Mesothelial cell of epicardium (in vitro differentiated cells): Measurements from ENCODE around the gene NPC1. TPM values are rescaled to one million over a fixed set of nuclear protein-coding genes. Genes with fewer than 3 reads are reported as not detected.

Source experiments
- DNase-seq, 2 experiments: peaks; one replicate each; pipeline ENCODE4 v3.0.0; 2021; ENCODE audit warnings: low spot score in 2 of 2; ENCODE audit not compliant: unreplicated experiment in 2 of 2
- H3K27ac Mint-ChIP-seq: 2 replicates; pipeline ENCODE4 v1.8.0; 2021; ENCODE audit warnings: mixed read lengths
- H3K27me3 Mint-ChIP-seq: 2 replicates; pipeline ENCODE4 v1.8.0; 2021; ENCODE audit warnings: low read depth, mixed read lengths
- H3K36me3 Mint-ChIP-seq: 2 replicates; pipeline ENCODE4 v1.8.0; 2021; ENCODE audit warnings: mixed read lengths
- H3K4me1 Mint-ChIP-seq: 2 replicates; pipeline ENCODE4 v1.8.0; 2021; ENCODE audit warnings: mixed read lengths
- H3K4me3 Mint-ChIP-seq: 2 replicates; pipeline ENCODE4 v1.8.0; 2021; ENCODE audit warnings: mild to moderate bottlenecking, moderate library complexity, mixed read lengths
- H3K9me3 Mint-ChIP-seq: 2 replicates; pipeline ENCODE4 v1.8.0; 2021; ENCODE audit warnings: mixed read lengths
- total RNA-seq: library from RNA; stranded (reverse); gene quantifications from 3 replicates; pipeline ENCODE4 v1.2.1, GENCODE V29; 2021
- TF ChIP-seq, protein P1 (sequence below): fragments of 200-600 bp; sonication (generic); IDR thresholded peaks from one replicate; pipeline ENCODE4 v1.5.0; 2021; ENCODE audit warnings: antibody characterized with exemption; ENCODE audit not compliant: unreplicated experiment

Gene NPC1
- total RNA-seq, 1 donor from 2014 or later = 39.9 TPM

DNA sequence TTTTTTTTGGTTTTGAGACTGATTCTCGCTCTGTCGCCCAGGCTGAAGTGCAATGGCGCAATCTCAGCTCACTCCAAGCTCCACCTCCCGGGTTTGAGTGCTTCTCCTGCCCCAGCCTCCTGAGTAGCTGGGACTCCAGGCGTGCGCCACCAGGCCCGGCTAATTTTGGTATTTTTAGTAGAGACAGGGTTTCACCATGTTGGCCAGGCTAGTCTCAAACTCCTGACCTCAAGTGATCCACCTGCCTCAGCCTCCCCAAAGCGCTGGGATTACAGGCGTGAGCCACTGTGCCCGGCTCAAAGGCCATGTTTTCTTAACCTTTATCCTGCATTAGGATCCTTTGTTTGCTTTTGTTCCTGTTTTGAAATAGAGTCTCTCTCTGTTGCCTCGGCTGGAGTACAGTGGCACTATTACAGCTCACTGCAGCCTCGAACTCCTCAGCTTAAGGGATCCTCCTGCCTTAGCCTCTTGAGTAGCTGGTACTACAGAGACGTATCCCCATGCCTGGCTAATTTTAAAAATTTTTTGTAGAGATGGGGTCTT, 41.0 kb downstream of the NPC1 start:
- DNase-seq = no peak
- no peak overlapping the region for H3K27ac Mint-ChIP-seq
- H3K4me1 Mint-ChIP-seq = peaks cover 13% of the 10 kb centered on the region
- H3K4me3 Mint-ChIP-seq = no peak overlapping the region
- TF ChIP-seq, protein P1, sequence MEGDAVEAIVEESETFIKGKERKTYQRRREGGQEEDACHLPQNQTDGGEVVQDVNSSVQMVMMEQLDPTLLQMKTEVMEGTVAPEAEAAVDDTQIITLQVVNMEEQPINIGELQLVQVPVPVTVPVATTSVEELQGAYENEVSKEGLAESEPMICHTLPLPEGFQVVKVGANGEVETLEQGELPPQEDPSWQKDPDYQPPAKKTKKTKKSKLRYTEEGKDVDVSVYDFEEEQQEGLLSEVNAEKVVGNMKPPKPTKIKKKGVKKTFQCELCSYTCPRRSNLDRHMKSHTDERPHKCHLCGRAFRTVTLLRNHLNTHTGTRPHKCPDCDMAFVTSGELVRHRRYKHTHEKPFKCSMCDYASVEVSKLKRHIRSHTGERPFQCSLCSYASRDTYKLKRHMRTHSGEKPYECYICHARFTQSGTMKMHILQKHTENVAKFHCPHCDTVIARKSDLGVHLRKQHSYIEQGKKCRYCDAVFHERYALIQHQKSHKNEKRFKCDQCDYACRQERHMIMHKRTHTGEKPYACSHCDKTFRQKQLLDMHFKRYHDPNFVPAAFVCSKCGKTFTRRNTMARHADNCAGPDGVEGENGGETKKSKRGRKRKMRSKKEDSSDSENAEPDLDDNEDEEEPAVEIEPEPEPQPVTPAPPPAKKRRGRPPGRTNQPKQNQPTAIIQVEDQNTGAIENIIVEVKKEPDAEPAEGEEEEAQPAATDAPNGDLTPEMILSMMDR = no peak
- peaks cover 31% of the 10 kb centered on the region for H3K36me3 Mint-ChIP-seq
- no peaks in the 10 kb centered on the region for H3K9me3 Mint-ChIP-seq
- no peaks in the 10 kb centered on the region for H3K27me3 Mint-ChIP-seq

DNA sequence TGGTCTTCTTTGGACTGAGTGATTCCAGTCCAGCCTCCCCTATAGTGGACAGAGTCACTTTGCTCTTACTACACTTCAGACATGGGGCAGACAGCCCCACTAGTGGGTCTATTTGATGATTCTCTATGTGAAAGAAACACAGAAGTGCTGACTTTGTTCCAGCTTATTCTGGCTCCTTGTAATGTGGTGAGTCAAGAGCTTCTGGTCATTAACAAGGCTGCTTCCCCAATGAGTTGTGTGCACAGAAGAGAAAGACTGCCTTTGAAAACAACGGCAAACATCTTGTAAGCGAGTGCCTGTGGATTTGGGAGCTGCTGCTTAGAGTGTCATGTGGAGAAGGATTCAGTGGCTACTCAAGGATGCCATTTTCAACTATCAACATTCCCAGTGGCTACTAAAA, 43.8 kb downstream of the NPC1 start:
- Mint-ChIP-seq H3K4me3 (no peak overlapping the region), H3K27ac (no peak overlapping the region), H3K4me1 (peaks cover 24% of the 10 kb centered on the region), H3K27me3 (no peaks in the 10 kb centered on the region), H3K9me3 (no peaks in the 10 kb centered on the region), H3K36me3 (peaks cover 44% of the 10 kb centered on the region)
- TF ChIP-seq, protein P1 = no peak
- no peak for DNase-seq

DNA sequence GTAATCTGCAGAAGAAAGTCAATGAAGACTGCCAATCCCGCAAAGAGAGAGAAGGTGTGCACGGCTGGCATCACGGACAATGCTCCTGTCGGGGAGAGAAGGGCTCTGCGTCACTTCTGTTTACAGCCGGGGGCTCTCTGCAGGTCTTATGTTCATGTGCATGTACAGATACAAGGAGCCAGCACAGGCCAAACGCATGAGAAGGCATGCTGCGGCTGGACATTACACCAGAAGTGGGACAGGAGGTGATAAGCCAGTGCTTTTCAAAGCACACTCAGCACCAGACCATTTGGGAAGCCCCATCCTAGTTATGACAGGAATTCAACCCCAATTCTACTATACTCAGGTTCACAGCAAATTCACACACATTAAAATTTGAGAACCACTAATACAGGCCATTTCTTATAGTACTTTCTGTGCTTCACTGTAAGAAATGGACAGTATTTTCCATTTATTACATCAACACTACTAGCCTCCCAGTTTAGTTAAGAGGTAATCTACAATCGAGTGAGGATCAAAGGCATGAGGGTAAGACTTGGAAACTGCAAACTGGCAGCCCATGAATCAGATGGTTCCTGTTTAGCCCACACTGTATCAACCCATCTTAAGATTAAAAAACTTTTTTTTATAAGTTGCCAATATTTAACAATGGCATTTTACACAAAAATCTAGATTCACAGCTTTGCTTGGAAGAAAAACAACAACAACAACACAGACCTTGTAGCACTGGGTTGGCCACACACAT, 44.8 kb downstream of the NPC1 start:
- Mint-ChIP-seq H3K4me3 (no peak overlapping the region), H3K4me1 (peaks cover 24% of the 10 kb centered on the region), H3K27me3 (no peaks in the 10 kb centered on the region), H3K36me3 (peaks cover 41% of the 10 kb centered on the region), H3K9me3 (no peaks in the 10 kb centered on the region), H3K27ac (peak overlapping the region; percentile 81)
- TF ChIP-seq, protein P1 = no peak
- no peak for DNase-seq

DNA sequence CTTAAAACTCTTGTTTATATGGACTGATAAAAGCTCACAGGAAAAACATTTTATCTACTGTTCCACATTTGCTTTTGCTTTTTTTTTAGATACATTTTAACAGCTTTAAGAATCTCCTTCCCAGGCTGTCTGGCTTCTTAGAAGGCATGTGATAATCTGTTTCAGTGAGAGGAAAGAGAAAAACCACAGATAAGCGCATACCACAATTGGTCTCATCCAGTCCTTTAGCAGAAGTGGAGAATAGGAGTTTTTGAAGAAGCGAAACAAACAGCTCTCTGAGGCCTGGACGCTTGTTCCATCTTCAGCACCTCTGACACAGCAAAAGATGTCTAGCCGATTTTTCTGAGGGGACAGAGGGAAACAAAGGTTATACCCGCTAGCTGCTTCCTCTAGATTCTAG, 45.4 kb downstream of the NPC1 start:
- no peak for DNase-seq
- peaks cover 44% of the 10 kb centered on the region for H3K36me3 Mint-ChIP-seq
- H3K4me1 Mint-ChIP-seq = peaks cover 24% of the 10 kb centered on the region
- peak overlapping the region; percentile 81 for H3K27ac Mint-ChIP-seq
- TF ChIP-seq, protein P1 = no peak
- H3K4me3 Mint-ChIP-seq = no peak overlapping the region
- no peaks in the 10 kb centered on the region for H3K9me3 Mint-ChIP-seq
- H3K27me3 Mint-ChIP-seq = no peaks in the 10 kb centered on the region

DNA sequence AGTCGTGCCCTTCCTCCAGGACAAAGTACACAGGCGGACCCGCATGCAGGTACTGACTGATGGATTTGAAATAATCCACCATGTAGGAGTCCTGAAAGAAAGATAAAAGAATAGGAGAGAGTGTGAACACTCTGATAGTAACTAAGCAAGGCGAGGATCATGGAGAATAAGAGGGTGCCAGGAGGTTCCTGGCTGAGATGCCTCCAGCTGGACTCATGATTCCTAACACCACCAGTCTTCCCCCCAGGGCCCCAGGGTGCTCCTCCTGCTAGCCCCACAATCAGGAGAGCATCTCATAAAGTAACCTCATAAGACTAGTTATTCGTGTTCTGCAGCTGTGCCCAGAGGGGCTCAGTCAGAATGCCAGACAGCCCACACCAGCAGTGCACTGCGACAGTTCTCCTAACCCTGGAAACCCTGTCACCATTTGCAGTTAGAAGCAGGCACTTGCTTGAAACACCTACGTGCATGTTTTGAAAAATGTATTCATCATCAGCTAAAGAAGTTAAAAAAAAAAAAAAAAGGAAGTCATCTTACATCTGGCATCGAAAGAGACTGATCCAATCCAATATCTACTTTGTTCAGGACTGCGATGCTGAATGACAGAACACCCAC, 46.3 kb downstream of the NPC1 start:
- Mint-ChIP-seq H3K36me3 (peaks cover 52% of the 10 kb centered on the region), H3K9me3 (no peaks in the 10 kb centered on the region), H3K27ac (peak overlapping the region; percentile 50), H3K27me3 (no peaks in the 10 kb centered on the region), H3K4me3 (no peak overlapping the region), H3K4me1 (peaks cover 24% of the 10 kb centered on the region)
- DNase-seq = no peak
- TF ChIP-seq, protein P1 = no peak
